ENCODE results near the gene IL37.

DNA sequence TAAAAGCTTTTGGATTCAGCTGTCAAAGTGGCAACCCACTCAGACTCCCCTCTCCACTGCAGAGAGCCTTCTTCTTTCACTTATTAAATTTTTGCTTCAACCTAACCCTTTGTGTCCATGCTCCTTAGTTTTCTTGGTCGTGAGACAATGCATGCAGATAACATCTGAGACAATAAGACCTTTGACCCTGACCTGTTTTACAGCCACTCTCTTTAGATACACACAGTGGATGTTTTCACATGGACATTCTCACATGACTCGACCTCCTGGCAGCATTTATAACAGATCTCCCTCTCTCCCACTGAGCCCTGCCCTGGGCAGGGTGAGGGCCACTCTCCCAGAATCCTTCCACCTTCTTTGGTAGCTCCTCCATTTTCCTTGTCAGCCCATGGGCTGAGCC, 36.4 kb downstream of the IL37 start:
- TF ChIP-seq SUZ12 (IDR thresholded peaks at IDR 0.05) (no peak), FOXK2 (IDR thresholded peaks at IDR 0.05) (no peak), SP1 (IDR thresholded peaks at IDR 0.05) (no peak), FOXM1 (IDR thresholded peaks at IDR 0.05; ENCODE audit: borderline replicate concordance) (no peak), HDGF (IDR thresholded peaks at IDR 0.05; ENCODE audit: borderline replicate concordance) (no peak), FOXA1 (IDR thresholded peaks at IDR 0.05) (no peak), LEF1 (IDR thresholded peaks at IDR 0.05; ENCODE audit: borderline replicate concordance) (no peak), BHLHE40 (IDR thresholded peaks at IDR 0.05; ENCODE audit: borderline replicate concordance) (no peak), CTBP1 (IDR thresholded peaks at IDR 0.05; ENCODE audit: borderline replicate concordance) (no peak), ZNF384 (IDR thresholded peaks at IDR 0.05) (no peak), ARNT (IDR thresholded peaks at IDR 0.05) (no peak)
- TF ChIP-seq, protein P1, sequence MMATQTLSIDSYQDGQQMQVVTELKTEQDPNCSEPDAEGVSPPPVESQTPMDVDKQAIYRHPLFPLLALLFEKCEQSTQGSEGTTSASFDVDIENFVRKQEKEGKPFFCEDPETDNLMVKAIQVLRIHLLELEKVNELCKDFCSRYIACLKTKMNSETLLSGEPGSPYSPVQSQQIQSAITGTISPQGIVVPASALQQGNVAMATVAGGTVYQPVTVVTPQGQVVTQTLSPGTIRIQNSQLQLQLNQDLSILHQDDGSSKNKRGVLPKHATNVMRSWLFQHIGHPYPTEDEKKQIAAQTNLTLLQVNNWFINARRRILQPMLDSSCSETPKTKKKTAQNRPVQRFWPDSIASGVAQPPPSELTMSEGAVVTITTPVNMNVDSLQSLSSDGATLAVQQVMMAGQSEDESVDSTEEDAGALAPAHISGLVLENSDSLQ (IDR thresholded peaks at IDR 0.05) = no peak

Measured in HEK293T (cell line).